A549 (cell line): Measurements from ENCODE around the gene MPPED2.

ENCODE experiments used
- CTCF ChIP-seq: fragments of >200 bp; sonication (Bioruptor Twin); formaldehyde crosslinking; IDR thresholded peaks from 3 replicates; pipeline ENCODE4 v1.5.1; 2016
- EP300 ChIP-seq, 2 experiments: fragments of >200 bp; sonication (Bioruptor Twin); formaldehyde crosslinking; IDR thresholded peaks; 2 replicates in 1 of 2; 3 replicates in 1 of 2; pipeline ENCODE4 v1.6.1; 2016 to 2017
- HDAC2 ChIP-seq: fragments of 200-600 bp; sonication (generic); IDR thresholded peaks from 2 replicates; pipeline ENCODE4 v1.6.1; 2016
- HOXB5 ChIP-seq: fragments of 250-450 bp; sonication (Bioruptor Pico); IDR thresholded peaks from 2 replicates; pipeline ENCODE4 v1.5.0; 2020; ENCODE audit warnings: mild to moderate bottlenecking, moderate library complexity
- MAX ChIP-seq: IDR thresholded peaks from 2 replicates; pipeline ENCODE4 v1.6.1; 2012
- MAZ ChIP-seq: fragments of 150-350 bp; IDR thresholded peaks from 2 replicates; pipeline ENCODE4 v1.6.1; 2014; ENCODE audit warnings: antibody characterized with exemption, low read depth, low read length, borderline replicate concordance
- PBX3 ChIP-seq: IDR thresholded peaks from 2 replicates; pipeline ENCODE4 v1.6.1; 2012
- POLR2A ChIP-seq: IDR thresholded peaks from 2 replicates; pipeline ENCODE4 v1.6.1; 2012; ENCODE audit warnings: mild to moderate bottlenecking, low read length
- TFCP2L1 ChIP-seq: fragments of 250-450 bp; sonication (Bioruptor Pico); IDR thresholded peaks from 2 replicates; pipeline ENCODE4 v1.5.0; 2021; ENCODE audit warnings: mild to moderate bottlenecking

- TF ChIP-seq HOXB5 (CRISPR knock-in tag) = no peak
- TF ChIP-seq HDAC2 = no peak
- no peak for TF ChIP-seq CTCF
- no peak for TF ChIP-seq MAX
- TF ChIP-seq MAZ = no peak
- no peak for TF ChIP-seq TFCP2L1 (CRISPR knock-in tag)
- TF ChIP-seq POLR2A = no peak
- TF ChIP-seq EP300 (IDR thresholded peaks at IDR 0.05) = no peak
- no peak for TF ChIP-seq PBX3
Measured at GRCh38 chr11:30567644-30568043, 18.5 kb downstream of the MPPED2 start.
